HFFc6 (cell line): ENCODE measurements around the gene THTPA. TPM values are rescaled to one million over a fixed set of nuclear protein-coding genes. Genes with fewer than 3 reads are reported as not detected.

Source experiments
- DNase-seq: peaks from one replicate; pipeline ENCODE4 v3.0.0-alpha.2; 2018
- H3K27ac Mint-ChIP-seq: 2 replicates; pipeline ENCODE4 v1.8.0; 2020; ENCODE audit warnings: mild to moderate bottlenecking, mixed read lengths
- H3K27me3 Mint-ChIP-seq: 2 replicates; pipeline ENCODE4 v1.8.0; 2021; ENCODE audit warnings: mild to moderate bottlenecking, moderate library complexity, mixed read lengths; ENCODE audit not compliant: insufficient read depth
- H3K36me3 Mint-ChIP-seq: 2 replicates; pipeline ENCODE4 v1.8.0; 2021; ENCODE audit warnings: low read depth, mixed read lengths
- H3K4me1 Mint-ChIP-seq: 2 replicates; pipeline ENCODE4 v1.8.0; 2020; ENCODE audit warnings: low read depth, mixed read lengths
- H3K4me3 Mint-ChIP-seq: 2 replicates; pipeline ENCODE4 v1.8.0; 2020; ENCODE audit warnings: mild to moderate bottlenecking, moderate library complexity, mixed read lengths
- H3K9me3 Mint-ChIP-seq: 2 replicates; pipeline ENCODE4 v1.8.0; 2020; ENCODE audit warnings: mild to moderate bottlenecking, mixed read lengths
- total RNA-seq, 6 experiments: library from RNA; stranded (reverse); fragmentation: NEBNext Ultra II Directional; extraction: Animal tissue kit (Norgen Biotek cat#: 25700); gene quantifications; 2 replicates in 1 of 6; 3 replicates in 5 of 6; pipeline ENCODE4 v1.2.3, GENCODE V29; 2021
- TF ChIP-seq, protein P1 (sequence below): fragments of 200-600 bp; sonication (generic); IDR thresholded peaks from 2 replicates; pipeline ENCODE4 v1.5.0; 2021; ENCODE audit warnings: antibody characterized with exemption, mild to moderate bottlenecking

Gene THTPA
- total RNA-seq, 6 experiments from 2014 or later, result 10.4 to 14.1 (median 11.0) TPM

DNA sequence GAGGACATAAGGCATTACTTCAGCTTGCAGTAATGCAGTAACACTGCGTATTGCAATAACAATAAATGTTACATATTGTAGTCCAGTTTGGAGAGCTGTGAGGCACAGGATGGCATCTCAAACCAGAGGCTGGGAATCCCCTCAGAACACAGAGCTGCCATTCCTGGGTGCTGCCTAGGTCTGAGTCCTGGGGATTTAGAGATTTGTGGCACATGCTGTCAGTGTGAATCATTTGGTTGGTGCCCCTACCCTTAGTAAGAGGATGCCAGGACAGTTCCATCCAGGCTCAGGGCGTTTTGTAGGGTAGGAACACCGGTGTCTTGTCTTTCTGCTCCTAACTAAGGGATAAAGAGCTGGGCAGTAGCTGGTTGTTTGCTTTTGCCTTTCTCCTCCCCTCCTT is 27.1 kb upstream of the THTPA start:
- DNase-seq, result no peak
- Mint-ChIP-seq H3K4me3 (no peak overlapping the region), H3K27me3 (peaks cover 14% of the 10 kb centered on the region), H3K36me3 (no peaks in the 10 kb centered on the region), H3K4me1 (no peaks in the 10 kb centered on the region), H3K9me3 (no peaks in the 10 kb centered on the region), H3K27ac (no peak overlapping the region)
- TF ChIP-seq, protein P1, sequence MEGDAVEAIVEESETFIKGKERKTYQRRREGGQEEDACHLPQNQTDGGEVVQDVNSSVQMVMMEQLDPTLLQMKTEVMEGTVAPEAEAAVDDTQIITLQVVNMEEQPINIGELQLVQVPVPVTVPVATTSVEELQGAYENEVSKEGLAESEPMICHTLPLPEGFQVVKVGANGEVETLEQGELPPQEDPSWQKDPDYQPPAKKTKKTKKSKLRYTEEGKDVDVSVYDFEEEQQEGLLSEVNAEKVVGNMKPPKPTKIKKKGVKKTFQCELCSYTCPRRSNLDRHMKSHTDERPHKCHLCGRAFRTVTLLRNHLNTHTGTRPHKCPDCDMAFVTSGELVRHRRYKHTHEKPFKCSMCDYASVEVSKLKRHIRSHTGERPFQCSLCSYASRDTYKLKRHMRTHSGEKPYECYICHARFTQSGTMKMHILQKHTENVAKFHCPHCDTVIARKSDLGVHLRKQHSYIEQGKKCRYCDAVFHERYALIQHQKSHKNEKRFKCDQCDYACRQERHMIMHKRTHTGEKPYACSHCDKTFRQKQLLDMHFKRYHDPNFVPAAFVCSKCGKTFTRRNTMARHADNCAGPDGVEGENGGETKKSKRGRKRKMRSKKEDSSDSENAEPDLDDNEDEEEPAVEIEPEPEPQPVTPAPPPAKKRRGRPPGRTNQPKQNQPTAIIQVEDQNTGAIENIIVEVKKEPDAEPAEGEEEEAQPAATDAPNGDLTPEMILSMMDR, result no peak

DNA sequence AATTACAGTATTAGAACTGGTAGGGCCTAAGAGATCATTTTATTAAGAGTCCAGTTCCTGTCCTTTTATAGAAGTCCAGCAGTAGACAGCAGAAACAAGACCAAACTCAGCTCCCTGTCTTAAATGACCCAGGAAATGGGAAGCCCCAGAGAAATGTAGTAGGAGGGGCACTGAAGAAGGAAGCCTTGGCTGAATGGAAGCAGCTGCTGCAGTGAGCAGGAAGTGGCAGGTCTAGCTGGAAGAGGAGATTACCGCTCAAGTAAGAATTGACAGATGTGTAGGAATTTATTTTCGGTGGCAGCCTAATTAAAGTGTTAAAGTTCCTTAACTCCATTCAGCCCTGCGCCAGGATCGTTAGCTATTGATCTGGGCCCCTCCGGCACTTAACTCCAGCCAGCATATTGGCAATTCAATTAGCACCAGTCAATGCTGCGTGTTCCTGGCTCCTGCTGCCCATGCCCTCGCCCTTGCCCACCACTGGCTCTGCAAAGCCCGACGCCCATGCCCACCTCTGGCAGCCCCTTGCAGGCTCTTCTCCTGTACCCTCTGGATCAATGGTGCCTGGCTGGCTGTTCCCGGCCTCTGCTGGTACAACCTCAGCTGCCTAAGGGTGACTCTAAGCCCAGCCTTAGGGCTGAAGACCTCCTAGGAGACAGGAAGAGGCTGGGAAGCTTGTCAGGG is 25.6 kb upstream of the THTPA start:
- H3K27ac Mint-ChIP-seq, result no peak overlapping the region
- no peaks in the 10 kb centered on the region for H3K9me3 Mint-ChIP-seq
- TF ChIP-seq, protein P1, result no peak
- H3K4me1 Mint-ChIP-seq, result no peaks in the 10 kb centered on the region
- no peak for DNase-seq
- no peaks in the 10 kb centered on the region for H3K36me3 Mint-ChIP-seq
- H3K27me3 Mint-ChIP-seq, result peaks cover 18% of the 10 kb centered on the region
- H3K4me3 Mint-ChIP-seq, result no peak overlapping the region

GRCh38 chr14:23531391-23531790 is 24.7 kb upstream of the THTPA start:
- Mint-ChIP-seq H3K4me3 (no peak overlapping the region), H3K27ac (no peak overlapping the region)
- DNase-seq, result no peak

GRCh38 chr14:23532658-23533057 is 23.4 kb upstream of the THTPA start:
- Mint-ChIP-seq H3K9me3 (no peaks in the 10 kb centered on the region), H3K4me3 (no peak overlapping the region), H3K36me3 (no peaks in the 10 kb centered on the region), H3K4me1 (no peaks in the 10 kb centered on the region; the same call in 1 of the 2 replicates), H3K27me3 (peaks cover 23% of the 10 kb centered on the region), H3K27ac (no peak overlapping the region)
- TF ChIP-seq, protein P1, result no peak
- no peak for DNase-seq

More at GRCh38 chr14:23531391-23531790, 24.7 kb upstream of the THTPA start:
- H3K36me3 Mint-ChIP-seq, result no peaks in the 10 kb centered on the region
- TF ChIP-seq, protein P1, result no peak
- no peaks in the 10 kb centered on the region for H3K9me3 Mint-ChIP-seq
- H3K27me3 Mint-ChIP-seq, result peaks cover 23% of the 10 kb centered on the region
- H3K4me1 Mint-ChIP-seq, result no peaks in the 10 kb centered on the region

DNA sequence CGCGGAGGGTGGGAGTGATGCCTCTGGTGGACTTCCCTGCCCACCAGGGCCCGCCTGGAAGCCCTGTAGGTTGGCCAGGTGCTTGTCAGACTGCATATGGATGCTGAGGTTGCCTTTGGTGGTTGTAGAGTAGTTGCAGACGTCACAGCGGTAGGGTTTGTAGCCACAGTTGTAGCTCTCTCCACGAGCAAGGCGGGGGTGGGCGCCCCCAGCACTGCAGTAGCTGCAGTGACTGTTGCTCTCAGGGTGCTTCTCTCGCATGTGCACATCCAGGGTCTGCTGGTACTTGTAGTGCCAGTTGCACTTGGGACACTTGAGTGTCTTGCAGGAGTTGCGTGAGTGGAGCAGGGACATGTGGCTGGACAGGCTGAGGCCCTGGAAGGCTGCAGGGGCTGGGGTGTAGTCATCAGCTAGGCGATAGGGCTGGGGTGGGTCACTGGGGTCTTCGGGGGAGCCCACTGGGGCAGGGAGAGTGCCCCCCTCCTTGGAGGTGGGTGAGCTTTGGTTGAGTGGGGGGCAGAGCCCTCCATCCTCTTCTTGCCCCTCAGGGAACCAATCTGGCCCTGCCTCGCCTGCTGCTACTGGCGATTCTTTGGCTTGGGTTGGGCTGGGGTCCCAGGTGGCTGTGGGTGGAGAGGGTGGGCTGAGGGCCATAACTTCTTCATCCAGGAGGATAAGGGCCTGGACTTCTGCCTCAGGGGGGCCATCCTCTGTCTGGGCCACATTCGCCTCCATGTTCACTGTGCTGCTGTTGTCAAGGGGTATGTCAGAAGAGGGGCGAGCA is 22.2 kb upstream of the THTPA start:
- peaks cover 11% of the 10 kb centered on the region for H3K4me1 Mint-ChIP-seq
- H3K4me3 Mint-ChIP-seq, result no peak overlapping the region
- no peaks in the 10 kb centered on the region for H3K36me3 Mint-ChIP-seq
- DNase-seq, result no peak
- H3K27me3 Mint-ChIP-seq, result peaks cover 23% of the 10 kb centered on the region
- H3K9me3 Mint-ChIP-seq, result no peaks in the 10 kb centered on the region
- TF ChIP-seq, protein P1, result no peak
- no peak overlapping the region for H3K27ac Mint-ChIP-seq
